Esophagus muscularis mucosa (tissue), 3 donors: ENCODE measurements around the gene PREX1.

Source experiments
- CTCF ChIP-seq, 3 experiments: fragments of 200-600 bp in 2 of 3; fragments of 450-650 bp in 1 of 3; sonication (generic) in 2 of 3; IDR thresholded peaks; one replicate each; pipeline ENCODE4 v1.5.1; 2017 to 2019; ENCODE audit warnings: antibody characterized with exemption in 3 of 3, mild to moderate bottlenecking in 2 of 3, moderate library complexity in 1 of 3
- POLR2A ChIP-seq: fragments of 450-650 bp; IDR thresholded peaks from one replicate; pipeline ENCODE4 v1.6.1; 2017; ENCODE audit warnings: antibody characterized with exemption, moderate library complexity, mild to moderate bottlenecking, low read depth

GRCh38 chr20:48658505-48658904 is 169.3 kb downstream of the PREX1 start:
- no peak for TF ChIP-seq CTCF (IDR thresholded peaks at IDR 0.05)
- TF ChIP-seq POLR2A: no peak
